Cardiac fibroblast (primary cell): ENCODE data around the gene PRKN.

Experiments
- DNase-seq, 2 donors: peaks; one replicate each; pipeline versions ENCODE4 v3.0.0 to v3.0.0-alpha.2; 2010; ENCODE audit warnings: low read depth in 2 of 2
- H3K4me3 ChIP-seq, 2 donors: replicated peaks in 1 of 2; 1 replicate in 1 of 2; 2 replicates in 1 of 2; pipeline ENCODE4 v1.5.1; 2011; ENCODE audit warnings: low read depth in 2 of 2, low read length in 2 of 2, mild to moderate bottlenecking in 2 of 2, moderate library complexity in 1 of 2
- TF ChIP-seq, protein P1 (sequence below): IDR thresholded peaks from one replicate; pipeline ENCODE4 v1.5.1; 2011; ENCODE audit warnings: low read depth, mild to moderate bottlenecking, low read length, inconsistent platforms

Gene PRKN

GRCh38 chr6:162705736-162706135 lies 21.8 kb downstream of the PRKN start:
- H3K4me3 ChIP-seq: no peak overlapping the region
- DNase-seq: no peak
- TF ChIP-seq, protein P1, sequence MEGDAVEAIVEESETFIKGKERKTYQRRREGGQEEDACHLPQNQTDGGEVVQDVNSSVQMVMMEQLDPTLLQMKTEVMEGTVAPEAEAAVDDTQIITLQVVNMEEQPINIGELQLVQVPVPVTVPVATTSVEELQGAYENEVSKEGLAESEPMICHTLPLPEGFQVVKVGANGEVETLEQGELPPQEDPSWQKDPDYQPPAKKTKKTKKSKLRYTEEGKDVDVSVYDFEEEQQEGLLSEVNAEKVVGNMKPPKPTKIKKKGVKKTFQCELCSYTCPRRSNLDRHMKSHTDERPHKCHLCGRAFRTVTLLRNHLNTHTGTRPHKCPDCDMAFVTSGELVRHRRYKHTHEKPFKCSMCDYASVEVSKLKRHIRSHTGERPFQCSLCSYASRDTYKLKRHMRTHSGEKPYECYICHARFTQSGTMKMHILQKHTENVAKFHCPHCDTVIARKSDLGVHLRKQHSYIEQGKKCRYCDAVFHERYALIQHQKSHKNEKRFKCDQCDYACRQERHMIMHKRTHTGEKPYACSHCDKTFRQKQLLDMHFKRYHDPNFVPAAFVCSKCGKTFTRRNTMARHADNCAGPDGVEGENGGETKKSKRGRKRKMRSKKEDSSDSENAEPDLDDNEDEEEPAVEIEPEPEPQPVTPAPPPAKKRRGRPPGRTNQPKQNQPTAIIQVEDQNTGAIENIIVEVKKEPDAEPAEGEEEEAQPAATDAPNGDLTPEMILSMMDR: no peak

GRCh38 chr6:162704001-162704400 lies 23.6 kb downstream of the PRKN start:
- TF ChIP-seq, protein P1: no peak
- H3K4me3 ChIP-seq: no peak overlapping the region
- DNase-seq: no peak

DNA sequence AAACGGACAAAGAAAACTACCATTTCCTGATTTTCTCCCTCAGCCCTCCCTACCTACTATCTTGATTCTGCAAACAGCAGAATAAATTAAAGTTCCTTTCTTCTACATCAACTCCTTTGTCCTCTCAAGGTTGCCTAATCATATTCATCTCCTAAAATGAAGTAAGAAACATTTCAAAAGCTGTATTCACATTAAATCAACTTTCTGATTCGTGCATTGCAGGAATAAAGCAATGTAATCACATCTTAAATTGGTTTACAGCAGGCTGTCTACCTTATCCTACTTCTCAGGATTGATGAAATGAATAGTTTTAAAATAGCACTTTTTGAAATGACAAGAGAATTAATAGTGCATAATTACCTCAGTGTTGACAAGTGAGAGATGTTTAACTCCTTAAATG lies 25.1 kb downstream of the PRKN start:
- no peak for DNase-seq
- no peak overlapping the region for H3K4me3 ChIP-seq
- TF ChIP-seq, protein P1: no peak

DNA sequence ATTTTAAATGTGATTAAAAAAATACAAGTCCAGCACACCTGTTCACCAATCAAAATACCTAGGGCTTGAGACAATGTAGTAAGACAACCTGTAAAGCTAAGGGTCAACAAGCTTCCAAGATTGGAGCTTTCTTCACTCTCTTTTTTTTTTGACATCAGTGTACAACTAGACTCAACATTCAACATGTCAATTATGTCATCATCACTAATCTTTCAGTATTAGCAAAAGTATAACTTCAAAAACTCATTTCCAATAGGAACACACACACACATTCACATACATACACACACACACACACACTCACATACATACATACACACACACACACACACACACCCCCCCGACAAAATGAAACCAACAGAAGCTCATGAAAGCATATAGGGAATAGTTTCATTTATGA lies 26.0 kb downstream of the PRKN start:
- DNase-seq: no peak
- TF ChIP-seq, protein P1: no peak
- H3K4me3 ChIP-seq: no peak overlapping the region

DNA sequence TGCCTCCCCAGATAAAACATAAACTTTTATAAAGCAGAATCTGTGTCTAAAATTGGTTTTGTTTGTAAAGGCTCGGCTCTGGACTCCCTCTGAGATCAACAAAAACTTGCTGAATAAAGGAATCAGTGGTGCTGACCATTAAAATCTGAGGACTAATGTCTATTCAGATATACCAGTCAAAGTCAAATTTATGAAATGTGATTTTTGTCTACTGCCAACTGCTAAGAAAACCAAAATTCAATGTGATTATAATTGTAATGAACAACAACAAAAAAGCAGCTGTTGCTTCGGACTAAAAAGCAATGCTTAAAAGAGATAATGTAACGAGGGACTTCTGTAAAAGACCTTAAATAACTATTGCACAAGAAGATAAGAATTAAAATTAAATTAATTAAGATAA lies 26.6 kb downstream of the PRKN start:
- DNase-seq: no peak
- no peak overlapping the region for H3K4me3 ChIP-seq
- TF ChIP-seq, protein P1: no peak

DNA sequence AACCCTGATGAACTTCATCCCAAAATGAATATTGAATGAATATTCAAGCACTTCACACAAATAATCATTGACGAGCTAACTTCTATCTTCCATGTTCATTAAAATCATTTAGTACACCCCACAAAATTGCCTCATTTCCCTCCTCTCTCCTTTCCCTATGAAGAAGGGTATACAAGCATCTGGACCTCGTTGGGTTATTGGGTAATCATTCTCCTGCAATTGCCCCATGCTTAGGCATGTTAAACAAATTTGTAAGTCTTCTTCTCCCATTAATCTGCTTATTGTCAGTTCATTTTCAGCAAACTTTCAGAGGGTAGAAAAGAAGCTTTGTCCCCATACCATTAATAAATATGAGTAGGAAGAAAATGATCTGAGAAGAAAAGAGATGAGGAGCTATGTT lies 27.6 kb downstream of the PRKN start:
- TF ChIP-seq, protein P1: no peak
- DNase-seq: no peak
- no peak overlapping the region for H3K4me3 ChIP-seq

DNA sequence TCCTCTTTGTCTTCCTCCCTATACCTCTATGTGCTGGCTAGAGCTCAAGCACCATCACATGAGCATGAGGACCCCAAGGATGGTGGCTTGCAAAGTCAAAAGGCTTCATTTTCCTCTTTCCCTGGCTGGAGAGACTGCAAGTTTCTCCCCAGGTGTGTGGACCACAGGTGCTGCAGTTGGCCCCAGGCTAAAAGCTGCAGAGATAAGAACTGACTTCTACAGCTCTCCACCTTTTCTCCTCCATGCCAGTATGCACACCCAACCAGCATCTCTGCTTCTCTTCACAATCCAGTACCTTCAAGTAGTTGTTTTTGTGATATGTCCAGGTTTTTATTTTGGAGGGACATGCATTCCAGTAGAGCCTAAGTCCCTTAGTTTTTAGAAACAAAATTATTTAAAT lies 29.1 kb downstream of the PRKN start:
- TF ChIP-seq, protein P1: no peak
- DNase-seq: no peak
- H3K4me3 ChIP-seq: no peak overlapping the region
